ENCODE results near the gene SIRT4. TPM values are rescaled to one million over a fixed set of nuclear protein-coding genes. Genes with fewer than 3 reads are reported as not detected.

SIRT4 gene
- total and polyA plus RNA-seq, 2 of the 4 experiments (the other 2 are of a cell fraction) = 0.87 to 2.0 TPM

GRCh38 chr12:120337730-120338129, 35.6 kb downstream of the SIRT4 start:
- Histone ChIP-seq H3K9me1 (ENCODE audit: insufficient read depth, low read length) (no peaks in the 10 kb centered on the region), H4K91ac (ENCODE audit: insufficient read depth, low read depth, low read length) (no peak overlapping the region), H4K8ac (ENCODE audit: low read depth in 2 of 2, low read length in 2 of 2) (no peak overlapping the region), H2BK20ac (ENCODE audit: low read depth, low read length) (no peak overlapping the region), H4K5ac (ENCODE audit: low read depth, low read length) (no peak overlapping the region), H3K18ac (ENCODE audit: low read depth, low read length) (no peak overlapping the region), H3K23ac (ENCODE audit: low read depth, low read length) (no peak overlapping the region), H2BK120ac (ENCODE audit: low read depth, low read length) (no peak overlapping the region), H3K9ac (ENCODE audit: low read depth, low read length) (no peak overlapping the region), H3K4ac (ENCODE audit: low read depth, low read length) (no peak overlapping the region), H3K4me1 (ENCODE audit: control insufficient read depth, insufficient read depth, low read length) (no peaks in the 10 kb centered on the region), H3K4me3 (ENCODE audit: insufficient read depth, low read depth, low read length) (no peak overlapping the region), H3K27me3 (ENCODE audit: control insufficient read depth, insufficient read depth, low read length) (peaks cover 11% of the 10 kb centered on the region), H3K9me3 (ENCODE audit: control insufficient read depth, insufficient read depth, low read length) (peaks cover 8% of the 10 kb centered on the region), H2AK9ac (replicated peaks; ENCODE audit: low read depth, low read length, poor library complexity) (no peak overlapping the region), H2AK5ac (ENCODE audit: low read depth, low read length) (no peak overlapping the region), H4K20me1 (ENCODE audit: insufficient read depth, low read length) (no peaks in the 10 kb centered on the region), H3K36me3 (ENCODE audit: control insufficient read depth, insufficient read depth, low read length) (no peaks in the 10 kb centered on the region), H3K27ac (ENCODE audit: insufficient read depth, low read length) (no peak overlapping the region), H3K14ac (replicated peaks; ENCODE audit: low read depth, low read length) (no peak overlapping the region), H2AFZ (replicated peaks; ENCODE audit: low read length, poor library complexity) (no peak overlapping the region), H3K4me2 (ENCODE audit: low read depth, low read length) (no peak overlapping the region), H2BK15ac (ENCODE audit: low read depth, low read length) (no peak overlapping the region), H3K56ac (ENCODE audit: extremely low read depth, insufficient read depth, low read length) (no peak overlapping the region), H3K79me1 (ENCODE audit: low read depth in 1 of 2, low read length in 2 of 2) (no peaks in the 10 kb centered on the region), H2BK5ac (ENCODE audit: low read depth, low read length, poor library complexity, severe bottlenecking) (no peak overlapping the region)
- dilution Hi-C loops (cut with HindIII; ENCODE audit: low sequenced_read_pairs, unreplicated experiment) = no loop called here
- no peak for DNase-seq
- ATAC-seq (ENCODE audit: low read depth) = no peak
- WGBS, 2 experiments (ENCODE audit: extremely low coverage in 2 of 2, insufficient read length in 1 of 2) = no CpG with 5 or more reads among the region's 2 CpGs
- intact Hi-C loops (cut with micrococcal nuclease) = no loop called here
- POLR2A ChIA-PET (ENCODE audit: unreplicated experiment) = no interaction called here
- TF ChIP-seq RFX5 (IDR thresholded peaks at IDR 0.05; ENCODE audit: low read depth, low read length) (no peak), FOS (IDR thresholded peaks at IDR 0.05; ENCODE audit: low read depth, low read length) (no peak), RAD21 (IDR thresholded peaks at IDR 0.05; ENCODE audit: low read length) (no peak), RCOR1 (IDR thresholded peaks at IDR 0.05; ENCODE audit: insufficient replicate concordance, low read length) (no peak), MAFK (IDR thresholded peaks at IDR 0.05; ENCODE audit: low read depth, low read length) (no peak), BHLHE40 (IDR thresholded peaks at IDR 0.05; ENCODE audit: low read depth, low read length) (no peak)
- in situ Hi-C loops (cut with MboI; ENCODE audit: low sequenced_read_pairs) = loop anchor here (25.0 kb wide), 1 partner anchor 100 kb away; the partner anchor contains the start of genes COX6A1, GATC and TRIAP1
- no TSS peak for BruUV-seq (replicated peaks)
- CTCF ChIA-PET = no interaction called here
